Heart left ventricle (tissue), 13 donors: Measurements from ENCODE around the gene CD83.

ENCODE experiments used
- POLR2A ChIP-seq, 2 donors: fragments of 450-650 bp; IDR thresholded peaks; one replicate each; pipeline ENCODE4 v1.6.1; 2017; ENCODE audit warnings: antibody characterized with exemption in 2 of 2, mild to moderate bottlenecking in 2 of 2, moderate library complexity in 2 of 2
- TF ChIP-seq, protein P1 (sequence below), 12 donors: fragments of 200-600 bp; sonication (generic) in 4 of 12; IDR thresholded peaks; one replicate each; pipeline versions ENCODE4 v1.5.0 to v1.8.0; 2018 to 2022; ENCODE audit warnings: antibody characterized with exemption in 12 of 12, mild to moderate bottlenecking in 5 of 12
- donor health status: ischemic (EF 13 %, LVEDD 7.1; RV severe dilation, severe dysfunction).
- donor health status: DM: no; HTN: yes; CAD: no.
- donor health status: DM: no; HTN: no; CAD: no.
- donor health status: ischemic (EF 25% LVEDD 6.9; RV normal size, moderate dysfunction).
- donor health status: ischemic (EF 25% LVEDD 5.7; RV mildly dilated, moderate dysfunction).
- donor health status: ischemic (EF 35%, LVEDD 5.7; RV mildly dilated, moderate dysfunction).
- donor health status: nonischemic (EF 11% LVEDD 7.7; RV severe dilation, severe dysfunction).
- donor health status: DM: yes; HTN: yes; CAD: no.
- donor health status: PGD.
- donor health status: ischemic (EF 29% LVEDD 5.4; RV normal size, mild dysfunction).
- donor health status: nonischemic (EF 23%, LVEDD 6.1; RV moderate dilation, normal function).

DNA sequence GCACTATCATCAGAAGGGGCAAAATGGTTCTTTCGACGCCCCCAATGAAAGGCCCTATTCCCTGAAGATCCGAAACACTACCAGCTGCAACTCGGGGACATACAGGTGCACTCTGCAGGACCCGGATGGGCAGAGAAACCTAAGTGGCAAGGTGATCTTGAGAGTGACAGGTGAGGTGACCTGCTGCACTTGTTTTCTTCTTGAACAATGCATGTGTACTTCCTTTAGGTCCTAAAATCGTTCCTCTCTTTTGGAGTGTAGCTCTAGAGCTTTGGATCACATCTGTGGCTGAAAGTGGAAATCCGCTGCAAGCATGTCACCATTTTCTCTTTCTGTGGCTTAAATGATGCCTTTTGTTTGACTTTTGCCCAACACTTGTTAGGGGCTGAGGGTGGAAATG lies 14.0 kb downstream of the CD83 start:
- TF ChIP-seq POLR2A (IDR thresholded peaks at IDR 0.05) = no peak
- TF ChIP-seq, protein P1, sequence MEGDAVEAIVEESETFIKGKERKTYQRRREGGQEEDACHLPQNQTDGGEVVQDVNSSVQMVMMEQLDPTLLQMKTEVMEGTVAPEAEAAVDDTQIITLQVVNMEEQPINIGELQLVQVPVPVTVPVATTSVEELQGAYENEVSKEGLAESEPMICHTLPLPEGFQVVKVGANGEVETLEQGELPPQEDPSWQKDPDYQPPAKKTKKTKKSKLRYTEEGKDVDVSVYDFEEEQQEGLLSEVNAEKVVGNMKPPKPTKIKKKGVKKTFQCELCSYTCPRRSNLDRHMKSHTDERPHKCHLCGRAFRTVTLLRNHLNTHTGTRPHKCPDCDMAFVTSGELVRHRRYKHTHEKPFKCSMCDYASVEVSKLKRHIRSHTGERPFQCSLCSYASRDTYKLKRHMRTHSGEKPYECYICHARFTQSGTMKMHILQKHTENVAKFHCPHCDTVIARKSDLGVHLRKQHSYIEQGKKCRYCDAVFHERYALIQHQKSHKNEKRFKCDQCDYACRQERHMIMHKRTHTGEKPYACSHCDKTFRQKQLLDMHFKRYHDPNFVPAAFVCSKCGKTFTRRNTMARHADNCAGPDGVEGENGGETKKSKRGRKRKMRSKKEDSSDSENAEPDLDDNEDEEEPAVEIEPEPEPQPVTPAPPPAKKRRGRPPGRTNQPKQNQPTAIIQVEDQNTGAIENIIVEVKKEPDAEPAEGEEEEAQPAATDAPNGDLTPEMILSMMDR (IDR thresholded peaks at IDR 0.05) = no peak
